Neural crest cell (in vitro differentiated cells): Measurements from ENCODE around the gene SLC4A7. TPM values are rescaled to one million over a fixed set of nuclear protein-coding genes. Genes with fewer than 3 reads are reported as not detected.

Experiments used
- DNase-seq: peaks from one replicate; pipeline ENCODE4 v3.0.0; 2021; ENCODE audit warnings: low read depth, mixed read lengths, low spot score
- H3K27ac Mint-ChIP-seq: one replicate; pipeline ENCODE4 v1.8.0; 2021; ENCODE audit warnings: mild to moderate bottlenecking, mixed read lengths; ENCODE audit not compliant: unreplicated experiment
- H3K27me3 Mint-ChIP-seq: 2 replicates; pipeline ENCODE4 v1.8.0; 2021; ENCODE audit warnings: low read depth, mild to moderate bottlenecking, mixed read lengths
- H3K36me3 Mint-ChIP-seq: 2 replicates; pipeline ENCODE4 v1.8.0; 2021; ENCODE audit warnings: low read depth, mild to moderate bottlenecking, mixed read lengths
- H3K4me1 Mint-ChIP-seq: 2 replicates; pipeline ENCODE4 v1.8.0; 2021; ENCODE audit warnings: mixed read lengths
- H3K4me3 Mint-ChIP-seq: one replicate; pipeline ENCODE4 v1.8.0; 2021; ENCODE audit warnings: mild to moderate bottlenecking, mixed read lengths
- H3K9me3 Mint-ChIP-seq: 2 replicates; pipeline ENCODE4 v1.8.0; 2021; ENCODE audit warnings: mixed read lengths
- total RNA-seq: library from RNA; stranded (reverse); gene quantifications from 2 replicates; pipeline ENCODE4 v1.2.1, GENCODE V29; 2021
- TF ChIP-seq, protein P1 (sequence below): fragments of 200-600 bp; sonication (generic); conservative IDR thresholded peaks from 2 replicates; pipeline ENCODE4 v1.5.0; 2021; ENCODE audit warnings: antibody characterized with exemption, mild to moderate bottlenecking

Gene SLC4A7
- total RNA-seq, 1 donor from 2014 or later = 63.9 TPM

DNA sequence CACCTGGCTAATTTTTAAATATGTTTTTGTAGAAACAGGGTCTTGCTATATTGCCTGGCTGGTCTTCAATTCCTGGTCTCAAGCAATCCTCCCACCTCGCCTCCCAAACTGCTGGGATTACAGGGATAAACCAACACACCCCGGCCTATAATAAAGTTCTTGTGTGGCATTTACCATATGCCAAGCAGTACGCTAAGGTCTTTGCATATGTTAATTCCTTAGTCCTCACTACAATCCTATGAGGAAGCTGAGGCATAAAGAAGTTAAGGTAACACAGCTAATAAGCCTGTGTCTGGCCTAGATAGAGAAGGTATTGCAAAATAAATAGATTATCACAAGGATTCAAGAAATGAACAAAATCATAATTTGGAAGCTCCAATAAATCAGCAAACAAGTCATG, 17.6 kb upstream of the SLC4A7 start:
- H3K27ac Mint-ChIP-seq = no peak overlapping the region
- no peaks in the 10 kb centered on the region for H3K36me3 Mint-ChIP-seq
- no peaks in the 10 kb centered on the region for H3K4me1 Mint-ChIP-seq
- H3K27me3 Mint-ChIP-seq = no peaks in the 10 kb centered on the region
- no peaks in the 10 kb centered on the region for H3K9me3 Mint-ChIP-seq
- TF ChIP-seq, protein P1, sequence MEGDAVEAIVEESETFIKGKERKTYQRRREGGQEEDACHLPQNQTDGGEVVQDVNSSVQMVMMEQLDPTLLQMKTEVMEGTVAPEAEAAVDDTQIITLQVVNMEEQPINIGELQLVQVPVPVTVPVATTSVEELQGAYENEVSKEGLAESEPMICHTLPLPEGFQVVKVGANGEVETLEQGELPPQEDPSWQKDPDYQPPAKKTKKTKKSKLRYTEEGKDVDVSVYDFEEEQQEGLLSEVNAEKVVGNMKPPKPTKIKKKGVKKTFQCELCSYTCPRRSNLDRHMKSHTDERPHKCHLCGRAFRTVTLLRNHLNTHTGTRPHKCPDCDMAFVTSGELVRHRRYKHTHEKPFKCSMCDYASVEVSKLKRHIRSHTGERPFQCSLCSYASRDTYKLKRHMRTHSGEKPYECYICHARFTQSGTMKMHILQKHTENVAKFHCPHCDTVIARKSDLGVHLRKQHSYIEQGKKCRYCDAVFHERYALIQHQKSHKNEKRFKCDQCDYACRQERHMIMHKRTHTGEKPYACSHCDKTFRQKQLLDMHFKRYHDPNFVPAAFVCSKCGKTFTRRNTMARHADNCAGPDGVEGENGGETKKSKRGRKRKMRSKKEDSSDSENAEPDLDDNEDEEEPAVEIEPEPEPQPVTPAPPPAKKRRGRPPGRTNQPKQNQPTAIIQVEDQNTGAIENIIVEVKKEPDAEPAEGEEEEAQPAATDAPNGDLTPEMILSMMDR = no peak
- H3K4me3 Mint-ChIP-seq = no peak overlapping the region
- no peak for DNase-seq

DNA sequence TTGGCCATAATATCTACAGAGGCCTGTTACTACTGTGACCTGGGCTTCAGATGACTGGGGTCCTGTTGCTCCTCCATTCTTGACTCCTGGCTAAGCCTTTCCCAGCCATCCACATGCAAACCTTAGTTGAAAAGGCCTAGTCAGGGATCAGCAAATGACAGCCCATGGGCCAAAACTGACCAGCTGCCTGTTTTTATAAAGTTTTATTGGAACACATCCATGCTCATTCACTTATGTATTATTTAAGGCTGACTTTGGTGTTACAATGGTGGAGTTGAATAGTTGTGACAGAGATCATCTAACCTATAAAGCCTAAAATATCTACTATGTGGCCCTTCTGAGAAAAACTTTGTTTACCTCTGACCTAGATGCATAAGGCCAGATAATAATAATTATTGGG, 16.8 kb upstream of the SLC4A7 start:
- H3K27me3 Mint-ChIP-seq = no peaks in the 10 kb centered on the region
- no peaks in the 10 kb centered on the region for H3K4me1 Mint-ChIP-seq
- H3K27ac Mint-ChIP-seq = no peak overlapping the region
- H3K4me3 Mint-ChIP-seq = no peak overlapping the region
- TF ChIP-seq, protein P1 = no peak
- no peaks in the 10 kb centered on the region for H3K9me3 Mint-ChIP-seq
- no peak for DNase-seq
- H3K36me3 Mint-ChIP-seq = no peaks in the 10 kb centered on the region

DNA sequence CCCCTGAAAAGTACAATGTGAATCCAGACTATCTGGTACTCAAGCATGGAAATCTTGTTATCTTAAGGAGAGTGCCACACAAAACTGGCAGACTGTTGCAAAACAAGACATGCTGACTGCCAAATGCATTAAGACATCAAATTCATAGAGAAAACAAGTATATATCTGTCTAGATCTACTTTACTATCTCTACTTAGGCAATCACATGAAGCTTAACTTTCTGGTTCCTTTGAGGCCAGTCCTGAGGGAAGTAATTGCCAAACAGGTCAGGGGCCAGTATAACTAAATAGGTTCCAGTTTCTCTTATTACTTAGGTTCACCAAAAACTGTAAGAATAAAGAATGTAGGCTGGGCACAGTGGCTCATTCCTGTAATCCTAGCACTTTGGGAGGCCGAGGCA, 15.9 kb upstream of the SLC4A7 start:
- Mint-ChIP-seq H3K36me3 (no peaks in the 10 kb centered on the region), H3K27me3 (no peaks in the 10 kb centered on the region)
- TF ChIP-seq, protein P1 = no peak

DNA sequence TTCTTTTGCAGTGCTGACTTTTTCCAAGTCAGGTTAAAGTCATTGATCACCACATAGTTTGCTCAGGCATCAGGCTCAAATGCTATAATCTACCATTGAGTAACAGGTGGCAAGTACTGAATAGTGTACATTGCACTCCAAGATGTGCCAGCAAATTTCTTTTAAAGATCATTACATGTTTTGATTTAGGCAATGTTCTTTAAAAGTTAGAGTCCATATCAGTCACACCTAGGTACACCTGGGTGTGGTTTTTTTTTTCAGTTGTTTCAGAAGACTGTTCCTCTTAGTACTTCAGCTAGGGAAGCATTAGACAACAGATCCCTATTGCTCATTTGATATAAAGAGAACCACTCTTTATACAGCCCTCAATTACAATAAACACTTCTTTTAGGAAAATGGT, 10.6 kb upstream of the SLC4A7 start:
- peaks cover 2% of the 10 kb centered on the region for H3K36me3 Mint-ChIP-seq
- TF ChIP-seq, protein P1 = no peak
- no peaks in the 10 kb centered on the region for H3K4me1 Mint-ChIP-seq
- no peak for DNase-seq
- peaks cover 2% of the 10 kb centered on the region for H3K9me3 Mint-ChIP-seq
- no peak overlapping the region for H3K27ac Mint-ChIP-seq
- no peaks in the 10 kb centered on the region for H3K27me3 Mint-ChIP-seq
- no peak overlapping the region for H3K4me3 Mint-ChIP-seq

More for the DNA sequence above, 15.9 kb upstream of the SLC4A7 start:
- Mint-ChIP-seq H3K9me3 (no peaks in the 10 kb centered on the region), H3K4me1 (no peaks in the 10 kb centered on the region), H3K4me3 (no peak overlapping the region), H3K27ac (no peak overlapping the region)
- no peak for DNase-seq

DNA sequence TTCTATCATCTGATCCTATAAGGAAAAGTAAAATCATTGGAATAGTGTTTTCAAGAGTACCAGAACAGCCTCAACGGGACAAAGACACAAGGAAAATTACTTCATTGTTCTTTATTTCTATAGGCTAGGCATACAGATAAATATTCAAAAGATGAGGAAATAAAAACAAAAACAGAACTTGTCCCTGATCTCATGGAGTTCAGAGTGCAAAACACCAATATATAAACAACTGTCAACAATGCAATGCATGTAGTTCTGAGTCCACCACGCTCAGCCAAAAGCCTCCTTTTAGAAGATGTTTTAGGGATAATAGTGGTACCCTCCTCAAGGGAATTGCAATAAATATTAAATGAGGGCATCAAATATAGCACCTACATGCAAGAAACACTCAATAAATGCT, 4.6 kb upstream of the SLC4A7 start:
- TF ChIP-seq, protein P1 = no peak
- Mint-ChIP-seq H3K4me3 (peak overlapping the region; percentile 2), H3K9me3 (peaks cover 2% of the 10 kb centered on the region), H3K27me3 (no peaks in the 10 kb centered on the region), H3K27ac (no peak overlapping the region), H3K36me3 (peaks cover 2% of the 10 kb centered on the region), H3K4me1 (no peaks in the 10 kb centered on the region)
- no peak for DNase-seq

DNA sequence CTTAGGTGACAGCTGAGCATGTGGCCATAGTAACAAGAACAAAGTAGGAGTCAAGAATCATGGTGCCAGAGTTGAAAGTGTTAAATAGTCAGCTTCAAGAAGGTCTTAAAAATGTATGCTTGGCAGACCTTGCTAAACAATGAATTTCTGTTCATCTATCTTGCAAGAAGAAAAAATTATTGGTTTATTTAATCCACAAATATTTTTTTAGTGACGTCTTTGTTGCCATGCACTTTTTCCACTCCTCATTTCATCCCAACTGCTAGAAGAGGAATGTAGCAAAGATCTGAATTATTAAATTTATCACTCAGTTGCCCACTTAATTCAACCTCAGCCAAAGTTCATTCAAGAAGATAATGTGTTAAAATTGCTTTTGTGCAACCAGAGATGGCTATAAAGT, 3.2 kb upstream of the SLC4A7 start:
- H3K27me3 Mint-ChIP-seq = no peaks in the 10 kb centered on the region
- H3K36me3 Mint-ChIP-seq = no peaks in the 10 kb centered on the region
- no peak overlapping the region for H3K27ac Mint-ChIP-seq
- H3K9me3 Mint-ChIP-seq = no peaks in the 10 kb centered on the region
- no peak for DNase-seq
- peaks cover 7% of the 10 kb centered on the region for H3K4me1 Mint-ChIP-seq
- H3K4me3 Mint-ChIP-seq = peak overlapping the region; percentile 16
- TF ChIP-seq, protein P1 = no peak
